HG03378 (cell line): ENCODE results near the gene N4BP3.
"Not testable (repeated sequence)": the region's sequence is repeated elsewhere in the genome, so short reads cannot be mapped to it uniquely, and the experiment has no call there.

ENCODE experiments used
- ATAC-seq: cut with Tn5 transposase; IDR thresholded peaks from one replicate; pipeline ENCODE4 v1.9.1; 2021; ENCODE audit warnings: mild to moderate bottlenecking, moderate library complexity; ENCODE audit not compliant: unreplicated experiment

N4BP3 gene, protein sequence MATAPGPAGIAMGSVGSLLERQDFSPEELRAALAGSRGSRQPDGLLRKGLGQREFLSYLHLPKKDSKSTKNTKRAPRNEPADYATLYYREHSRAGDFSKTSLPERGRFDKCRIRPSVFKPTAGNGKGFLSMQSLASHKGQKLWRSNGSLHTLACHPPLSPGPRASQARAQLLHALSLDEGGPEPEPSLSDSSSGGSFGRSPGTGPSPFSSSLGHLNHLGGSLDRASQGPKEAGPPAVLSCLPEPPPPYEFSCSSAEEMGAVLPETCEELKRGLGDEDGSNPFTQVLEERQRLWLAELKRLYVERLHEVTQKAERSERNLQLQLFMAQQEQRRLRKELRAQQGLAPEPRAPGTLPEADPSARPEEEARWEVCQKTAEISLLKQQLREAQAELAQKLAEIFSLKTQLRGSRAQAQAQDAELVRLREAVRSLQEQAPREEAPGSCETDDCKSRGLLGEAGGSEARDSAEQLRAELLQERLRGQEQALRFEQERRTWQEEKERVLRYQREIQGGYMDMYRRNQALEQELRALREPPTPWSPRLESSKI

DNA sequence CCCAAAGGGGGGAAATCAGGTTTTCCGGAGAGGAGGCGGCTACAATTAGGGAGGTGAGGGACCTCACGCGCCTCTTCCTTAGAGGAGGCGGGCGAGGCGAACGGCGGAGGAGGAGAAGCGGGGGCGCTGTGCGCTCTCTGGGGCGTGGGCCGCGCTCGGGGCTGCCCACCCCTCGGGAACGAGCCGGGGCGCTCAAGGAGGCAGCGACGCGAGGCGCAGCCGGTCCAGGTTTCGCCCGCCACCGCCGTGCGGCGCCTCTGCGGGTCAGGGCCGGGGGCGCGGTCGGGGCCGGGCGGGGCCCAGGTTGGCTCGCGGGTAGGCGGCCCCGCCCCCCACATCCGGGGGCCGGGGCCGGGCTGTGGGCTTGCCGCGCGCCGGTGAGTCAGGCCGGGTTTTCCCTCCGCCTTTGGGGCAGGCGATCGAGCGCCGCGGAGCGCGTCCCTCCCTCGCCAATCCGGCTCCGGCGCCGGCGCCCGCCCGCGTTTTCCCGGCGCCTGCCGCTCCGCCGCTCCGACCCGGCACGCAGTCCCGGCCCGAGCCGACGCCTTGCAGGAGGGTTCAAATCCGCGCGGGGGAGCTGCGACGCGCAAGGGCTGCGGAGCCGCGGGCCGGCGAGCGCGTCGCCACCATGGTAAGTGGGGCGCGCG lies at the start of gene N4BP3:
Gene N4BP3, plus strand, starts transcription at position 392 of the 647 bp plus-strand sequence. CDS start 6,052 bp downstream, outside the sequence.
- ATAC-seq = no peak

DNA sequence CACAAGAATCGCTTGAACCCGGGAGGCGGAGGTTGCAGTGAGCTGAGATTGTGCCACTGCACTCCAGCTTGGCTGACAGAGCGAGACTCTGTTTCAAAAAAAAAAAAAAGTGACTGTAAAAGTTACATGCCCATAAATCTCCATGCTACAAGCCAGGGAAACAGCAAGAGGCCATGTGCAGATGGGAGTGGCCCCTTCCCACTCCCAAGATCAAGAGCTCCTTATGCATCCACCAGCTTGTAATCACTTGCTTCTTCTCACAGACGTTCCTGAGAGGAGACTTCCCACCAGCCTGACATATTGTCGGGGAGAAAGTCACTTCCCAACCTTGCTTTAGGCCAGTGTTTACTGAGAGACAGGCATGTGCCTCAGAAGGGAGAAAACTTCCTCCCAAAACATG lies 45.6 kb upstream of the N4BP3 start:
- no peak for ATAC-seq

DNA sequence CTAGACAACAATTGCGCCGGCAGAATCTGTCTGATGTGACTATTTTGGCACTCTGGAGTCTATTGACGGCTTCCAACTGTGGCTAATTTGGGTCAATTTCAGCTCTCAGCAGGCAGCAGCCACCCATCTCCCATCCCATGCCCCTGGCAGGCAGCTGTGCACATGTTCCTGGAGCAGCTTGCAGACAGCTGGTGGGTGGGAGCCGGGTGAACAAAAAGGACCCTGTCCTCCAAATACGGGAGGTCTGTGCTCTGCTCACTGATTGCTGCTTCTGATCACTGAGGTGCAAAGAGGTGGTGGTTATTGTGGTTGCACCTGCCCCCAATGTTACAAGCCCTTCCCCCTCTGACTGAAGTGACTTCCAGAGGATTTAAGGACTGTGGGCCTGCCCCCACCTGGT lies 45.0 kb upstream of the N4BP3 start:
- ATAC-seq = no peak

DNA sequence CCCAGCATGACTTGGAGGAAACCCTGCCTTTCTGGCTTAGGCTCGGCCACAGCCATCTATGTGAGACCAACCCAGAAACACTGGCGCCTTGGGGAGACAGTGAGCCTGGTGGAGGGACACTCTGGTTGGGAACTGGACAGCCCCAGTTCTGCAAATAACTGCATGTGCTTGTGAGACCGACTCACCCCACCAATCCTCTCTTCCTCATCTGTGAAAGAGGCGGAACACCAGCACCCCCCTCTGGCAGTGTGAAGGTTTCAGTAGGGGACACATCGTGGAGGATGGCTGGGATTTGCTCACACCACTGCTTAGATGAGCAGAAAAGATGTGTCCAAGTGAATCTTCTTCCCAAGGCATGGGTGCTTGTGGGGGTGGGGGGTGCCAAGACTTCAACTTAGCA lies 43.4 kb upstream of the N4BP3 start:
- no peak for ATAC-seq

DNA sequence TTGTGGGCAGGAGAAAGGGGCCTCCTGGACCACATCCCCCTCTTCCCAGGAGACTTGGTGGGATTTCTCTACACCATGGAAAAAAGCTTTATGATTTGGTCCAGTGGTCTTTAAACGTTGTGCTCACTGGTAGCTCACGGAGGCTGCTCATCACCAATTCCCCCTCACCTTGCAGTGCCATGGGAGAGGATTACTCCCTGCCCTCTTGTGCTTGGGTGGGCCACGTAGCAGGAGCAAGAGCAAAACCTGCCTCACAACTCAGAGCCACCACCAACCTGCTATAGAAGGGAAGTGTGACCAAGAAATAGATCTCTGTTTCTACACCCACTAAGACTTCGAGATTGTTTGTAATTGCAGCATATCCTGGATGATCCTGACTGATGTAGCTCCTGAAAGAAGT lies 42.2 kb upstream of the N4BP3 start:
- no peak for ATAC-seq

DNA sequence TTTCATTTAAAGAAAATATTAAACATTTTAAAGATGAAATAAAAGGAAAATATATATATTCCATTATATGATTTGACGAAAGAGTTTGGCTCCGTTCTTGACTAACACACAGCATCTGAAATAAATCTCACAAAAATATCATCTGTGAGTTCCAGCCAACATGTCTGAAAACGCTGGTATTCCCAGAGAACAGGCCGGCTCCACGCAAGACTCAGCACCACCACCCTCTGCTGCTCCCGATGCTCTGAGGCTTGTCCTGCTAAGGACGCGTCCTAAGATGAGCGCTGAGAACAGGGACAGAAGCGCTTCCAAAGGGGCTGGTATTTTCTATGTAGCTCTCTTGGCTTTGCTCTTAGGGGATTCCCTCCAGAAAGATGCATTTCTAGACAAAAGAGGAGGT lies 40.6 kb upstream of the N4BP3 start:
- ATAC-seq = no peak

DNA sequence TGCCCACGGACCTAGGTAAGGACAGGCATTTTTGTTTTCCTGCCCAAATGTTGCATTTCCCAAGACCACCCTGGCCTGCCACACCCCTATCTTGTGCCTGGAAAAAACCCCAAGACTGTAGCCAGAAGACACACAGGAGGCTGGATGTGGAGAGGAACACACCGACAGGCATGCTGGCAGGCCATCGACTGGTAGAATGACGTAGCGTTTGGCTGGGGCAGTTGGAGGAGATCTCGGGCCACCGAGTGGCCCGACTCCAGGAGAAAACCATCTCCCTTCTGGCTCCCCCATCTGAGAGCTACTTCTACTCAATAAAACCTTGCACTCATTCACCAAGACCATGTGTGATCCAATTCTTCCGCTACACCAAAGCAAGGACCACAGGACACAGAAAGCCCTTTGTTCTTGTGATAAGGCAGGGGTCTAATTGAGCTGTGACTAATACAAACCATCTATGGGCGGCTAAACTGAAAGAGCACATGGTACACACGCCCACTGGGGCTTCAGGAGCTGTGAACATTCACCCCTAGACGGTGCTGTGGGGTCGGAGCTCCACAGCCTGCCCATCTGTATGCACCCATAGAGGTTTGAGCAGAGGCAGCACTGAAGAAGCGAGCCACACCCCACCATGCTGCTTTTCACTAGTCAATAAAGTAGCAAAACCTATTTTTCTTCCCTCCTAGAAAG lies 38.9 kb upstream of the N4BP3 start:
- ATAC-seq = peak; percentile 56

DNA sequence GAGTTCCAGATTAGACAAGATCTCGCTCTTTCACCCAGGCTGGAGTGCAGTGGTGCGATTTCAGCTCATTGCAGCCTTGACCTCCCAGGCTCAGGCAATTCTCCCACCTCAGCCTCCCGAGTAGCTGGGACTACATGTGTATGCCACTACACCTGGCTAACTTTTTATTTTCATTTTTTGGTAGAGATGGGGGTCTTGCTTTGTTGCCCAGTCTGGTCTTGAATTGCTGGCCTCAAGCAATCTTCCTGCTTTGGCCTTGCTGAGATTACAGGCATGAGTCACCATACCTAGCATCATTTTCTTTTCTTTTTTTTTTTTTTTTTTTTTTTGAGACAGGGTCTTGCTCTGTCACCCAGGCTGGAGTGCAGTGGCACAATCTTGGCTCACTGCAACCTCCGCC lies 36.4 kb upstream of the N4BP3 start:
- ATAC-seq = not testable (repeated sequence)

DNA sequence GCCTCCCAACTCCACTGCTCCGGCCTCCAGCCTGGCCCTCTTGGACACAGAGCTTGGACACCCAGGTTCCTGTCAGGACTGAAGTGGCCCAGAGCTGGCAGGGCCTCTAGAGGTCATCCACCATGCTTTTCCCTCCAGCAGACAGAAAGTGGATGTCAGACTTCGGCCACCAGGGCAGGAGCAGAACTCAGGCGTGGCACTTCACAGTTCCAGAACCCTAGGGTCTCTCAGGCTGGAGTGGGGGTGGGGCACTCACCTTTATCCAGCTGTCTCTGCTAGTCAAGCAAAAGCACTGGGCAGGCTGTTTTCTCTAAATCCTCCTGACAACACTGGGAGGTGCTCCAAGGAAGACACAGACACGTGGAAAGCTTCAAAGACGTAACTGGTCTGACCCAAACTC lies 35.6 kb upstream of the N4BP3 start:
- no peak for ATAC-seq

DNA sequence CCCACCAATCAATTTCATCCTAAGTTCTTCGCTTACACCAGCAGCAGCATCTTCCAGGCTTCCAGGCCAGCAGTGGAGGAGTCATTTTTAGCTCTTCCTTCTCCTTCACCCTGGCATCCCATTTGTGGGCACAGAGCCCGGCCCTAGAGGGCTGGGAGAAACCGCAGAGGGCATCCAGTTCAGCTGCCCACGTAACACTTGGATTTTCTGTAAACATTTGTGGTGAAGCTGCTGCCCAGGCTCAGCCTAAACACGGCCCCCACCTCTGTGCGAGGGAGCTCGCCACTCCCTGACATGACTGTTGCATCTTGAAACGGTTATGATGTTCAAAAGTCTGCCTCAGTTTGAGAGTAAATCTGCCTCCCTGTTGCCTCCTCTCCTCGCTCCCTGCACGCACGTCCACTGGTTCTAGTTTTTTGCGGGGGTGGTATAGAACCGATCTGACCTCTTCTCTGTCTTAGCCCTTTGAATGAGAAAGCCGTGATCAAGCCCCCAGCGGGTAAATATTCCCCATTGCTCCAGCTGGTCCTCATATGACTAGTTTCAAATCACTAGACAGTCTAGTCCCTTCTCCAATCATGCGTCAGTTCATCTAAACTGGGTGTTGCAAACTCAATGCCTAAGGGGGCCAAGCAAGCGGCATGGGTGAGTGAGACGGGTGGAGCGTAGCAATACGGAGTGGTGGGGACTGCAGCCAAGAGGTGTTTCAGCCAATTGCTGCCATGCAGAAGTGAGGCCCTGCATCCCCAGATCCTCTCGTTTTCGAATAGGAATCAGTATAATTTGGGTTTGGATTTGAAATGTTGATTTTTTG lies 34.9 kb upstream of the N4BP3 start:
- ATAC-seq = no peak

DNA sequence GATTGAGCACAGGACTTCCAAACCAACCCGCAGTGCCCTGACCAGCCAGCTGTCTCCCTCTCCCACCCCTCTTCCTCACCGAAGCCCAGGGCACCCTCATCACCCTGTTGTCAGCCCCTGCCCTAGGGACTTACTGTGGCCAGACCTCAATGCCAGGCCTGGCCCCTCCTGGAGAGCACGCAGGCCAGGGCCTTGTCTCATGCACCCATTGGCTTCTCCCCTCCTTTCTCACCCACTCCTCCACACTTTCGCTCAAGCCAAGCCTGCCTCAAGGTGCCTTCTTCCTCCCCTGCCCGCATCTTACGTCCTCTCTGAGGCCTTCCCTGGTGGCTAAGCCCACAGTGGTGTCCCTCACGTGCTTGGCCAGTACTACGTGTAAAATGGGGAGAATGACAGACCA lies 33.3 kb upstream of the N4BP3 start:
- ATAC-seq = no peak

DNA sequence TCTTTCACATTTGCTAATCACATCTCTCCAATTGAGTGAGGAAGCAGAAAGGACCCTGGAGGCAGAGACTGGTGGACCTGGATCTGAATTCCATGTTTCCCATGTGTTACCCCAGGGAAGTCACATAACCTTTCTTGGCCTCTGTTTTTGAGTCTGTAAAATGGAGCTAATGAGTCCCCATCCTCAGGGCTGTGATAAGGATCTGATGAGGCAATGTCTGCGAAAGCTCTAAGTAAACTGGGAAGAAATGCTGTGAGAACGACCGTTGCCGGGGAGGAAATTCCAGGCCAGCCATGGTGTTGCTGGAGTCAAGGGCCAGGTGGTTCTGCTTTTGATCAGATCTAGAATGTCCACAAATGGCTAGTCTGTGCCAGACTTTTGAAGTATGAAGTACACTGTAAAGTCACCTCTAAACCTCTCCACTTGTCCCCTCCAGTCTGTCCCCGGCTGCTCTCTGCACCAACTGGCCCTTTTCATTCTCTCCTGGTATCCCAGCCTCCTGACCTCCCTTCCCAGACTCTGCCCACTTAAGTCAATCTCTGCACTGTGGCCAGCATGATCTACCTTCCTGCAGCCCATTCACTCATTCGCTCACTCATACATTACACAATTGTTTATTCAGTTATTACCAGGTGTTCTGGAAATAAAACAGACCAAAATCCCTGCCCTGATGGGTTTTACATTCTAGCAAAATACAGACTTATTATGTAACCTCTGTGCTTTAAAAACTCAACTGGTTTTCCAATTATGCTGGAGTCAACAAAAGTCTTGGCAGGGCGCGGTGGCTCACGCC lies 32.5 kb upstream of the N4BP3 start:
- no peak for ATAC-seq

DNA sequence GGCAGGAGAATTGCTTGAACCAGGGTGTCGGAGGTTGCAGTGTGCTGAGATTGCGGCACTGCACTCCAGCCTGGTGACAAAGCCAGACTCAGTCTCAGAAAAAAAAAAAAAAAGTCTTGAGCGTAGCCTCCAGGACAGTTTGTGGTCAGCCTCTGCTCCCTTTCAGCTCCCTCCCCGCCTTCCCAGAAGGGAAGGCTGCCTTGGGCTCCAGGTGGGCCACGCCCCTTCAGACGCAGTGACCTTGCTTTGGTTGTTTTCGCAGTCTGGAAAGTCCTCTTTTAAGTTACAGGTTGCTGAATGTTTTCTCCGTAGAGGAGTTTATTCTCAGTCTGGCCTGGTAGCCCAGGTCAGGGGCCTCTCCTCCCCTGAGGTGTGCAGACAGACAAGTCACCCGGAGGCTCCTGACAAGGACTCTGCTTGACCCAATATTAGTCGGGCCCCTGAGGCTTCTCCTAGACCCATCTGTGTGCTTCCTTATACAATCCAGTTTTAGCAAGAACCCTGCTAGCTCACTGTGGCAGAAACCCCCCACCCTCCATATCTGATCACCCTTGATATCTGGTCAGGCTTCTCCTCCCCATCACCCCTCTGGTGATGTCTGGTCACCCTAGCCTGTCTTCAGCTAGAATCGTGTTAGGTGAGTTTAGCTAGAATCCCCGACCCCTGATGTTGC lies 31.6 kb upstream of the N4BP3 start:
- ATAC-seq = no peak

DNA sequence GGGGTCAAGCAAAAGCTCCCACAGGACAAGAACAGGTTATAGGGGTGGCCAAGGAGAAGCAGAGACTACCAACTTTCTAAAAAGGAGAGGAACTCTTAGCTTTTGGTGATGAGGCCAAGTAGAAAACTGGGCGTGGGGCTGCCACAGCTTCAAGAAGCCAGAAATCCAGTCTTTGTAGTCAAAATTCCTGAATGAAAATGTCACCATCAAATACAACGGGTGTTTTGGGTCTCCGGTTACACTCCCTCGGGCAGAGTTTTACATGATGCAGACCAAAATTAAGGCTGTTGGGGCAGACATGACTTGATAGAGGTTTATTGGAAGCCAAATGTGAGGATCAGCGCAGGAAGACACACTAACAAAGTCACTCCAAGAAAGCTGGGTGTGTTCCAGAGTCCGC lies 29.4 kb upstream of the N4BP3 start:
- no peak for ATAC-seq

DNA sequence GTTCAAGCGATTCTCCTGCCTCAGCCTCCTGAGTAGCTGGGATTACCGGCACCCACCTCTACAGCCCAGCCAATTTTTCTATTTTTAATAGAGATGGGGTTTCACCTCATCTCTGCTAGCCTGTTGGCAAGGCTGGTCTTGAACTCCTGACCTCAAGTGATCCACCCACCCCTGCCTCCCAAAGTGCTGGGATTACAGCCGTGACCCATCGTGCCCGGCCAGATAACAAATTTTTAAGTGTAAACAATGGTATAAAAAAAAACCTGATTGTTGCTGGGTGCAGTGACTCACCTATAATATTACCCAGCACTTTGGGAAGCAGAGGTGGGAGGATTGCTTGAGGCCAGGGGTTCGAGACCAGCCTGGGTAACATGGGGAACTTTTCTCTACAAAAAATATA lies 28.0 kb upstream of the N4BP3 start:
- ATAC-seq = no peak

DNA sequence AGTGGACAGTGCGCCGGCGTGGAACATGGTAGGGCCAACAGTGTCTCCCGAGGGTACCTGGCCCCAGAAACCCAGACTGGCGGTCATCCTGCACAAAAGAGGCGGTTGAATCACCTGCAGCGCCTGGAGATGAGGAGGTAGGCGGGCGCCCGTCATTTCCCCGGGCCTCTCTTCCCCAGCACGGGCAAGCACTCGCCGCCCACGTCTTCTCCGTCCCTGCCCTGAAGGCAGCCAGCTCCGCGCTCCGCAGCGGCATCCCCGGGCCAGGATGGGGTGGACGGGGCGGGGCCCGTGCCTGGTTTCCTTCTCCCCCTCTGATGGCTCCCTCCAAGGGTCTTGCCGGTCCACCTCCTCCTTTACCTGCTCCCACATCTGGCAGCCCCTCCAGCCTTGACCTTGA lies 27.1 kb upstream of the N4BP3 start:
- no peak for ATAC-seq

DNA sequence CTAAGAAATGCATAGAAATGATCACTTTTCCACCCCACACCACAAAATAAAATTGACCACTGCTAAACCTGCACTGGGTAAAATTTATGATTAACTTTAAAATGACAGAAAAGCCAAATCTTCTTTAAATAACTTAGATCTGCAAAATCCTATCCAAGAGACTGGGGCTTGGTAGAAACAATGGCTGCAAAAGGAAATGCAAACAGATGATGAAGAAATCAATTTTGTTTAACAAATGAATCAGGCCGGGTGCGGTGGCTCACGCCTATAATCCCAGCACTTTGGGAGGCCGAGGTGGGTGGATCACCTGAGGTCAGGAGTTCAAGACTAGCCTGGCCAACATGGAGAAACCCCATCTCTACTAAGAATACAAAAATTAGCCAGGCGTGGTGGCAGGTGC lies 26.1 kb upstream of the N4BP3 start:
- not testable (repeated sequence) for ATAC-seq

DNA sequence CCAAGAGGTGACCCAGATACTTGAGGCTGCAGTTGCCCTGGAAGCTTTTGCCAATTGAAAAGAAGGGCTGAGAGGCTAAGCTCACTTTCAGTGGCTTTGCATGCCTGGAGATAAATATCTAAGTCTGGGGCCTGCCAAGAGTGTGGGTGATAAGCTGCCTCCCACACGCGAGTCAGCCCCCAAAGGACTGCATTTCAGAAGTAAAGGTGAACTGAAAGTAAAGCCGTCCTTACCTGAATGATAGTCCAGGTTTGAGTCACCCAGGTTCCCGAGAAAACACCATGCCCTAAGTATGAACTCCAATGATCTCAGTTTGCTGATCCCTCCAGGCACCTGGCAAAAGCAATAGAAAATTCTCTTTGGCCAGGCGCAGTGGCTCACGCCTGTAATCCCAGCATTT lies 22.5 kb upstream of the N4BP3 start:
- ATAC-seq = no peak

DNA sequence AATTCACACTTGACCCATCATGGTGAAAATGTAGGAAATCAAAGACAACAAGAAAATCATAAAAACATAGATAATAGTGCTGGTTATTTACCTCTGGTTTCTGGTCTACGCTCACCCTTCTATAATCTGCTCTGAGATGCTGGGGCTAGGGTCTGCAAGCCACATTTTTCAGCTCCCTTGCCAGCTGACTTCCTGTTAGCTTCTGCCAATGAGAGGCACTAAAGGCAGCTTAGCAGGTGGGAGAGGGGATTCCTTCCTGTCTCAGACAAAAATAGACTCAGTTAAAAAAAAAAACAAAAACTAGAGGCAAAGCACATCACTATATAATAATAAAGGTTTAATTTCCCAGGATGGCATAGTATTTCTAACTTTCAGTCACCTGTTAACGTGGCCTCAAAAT lies 20.2 kb upstream of the N4BP3 start:
- ATAC-seq = no peak

DNA sequence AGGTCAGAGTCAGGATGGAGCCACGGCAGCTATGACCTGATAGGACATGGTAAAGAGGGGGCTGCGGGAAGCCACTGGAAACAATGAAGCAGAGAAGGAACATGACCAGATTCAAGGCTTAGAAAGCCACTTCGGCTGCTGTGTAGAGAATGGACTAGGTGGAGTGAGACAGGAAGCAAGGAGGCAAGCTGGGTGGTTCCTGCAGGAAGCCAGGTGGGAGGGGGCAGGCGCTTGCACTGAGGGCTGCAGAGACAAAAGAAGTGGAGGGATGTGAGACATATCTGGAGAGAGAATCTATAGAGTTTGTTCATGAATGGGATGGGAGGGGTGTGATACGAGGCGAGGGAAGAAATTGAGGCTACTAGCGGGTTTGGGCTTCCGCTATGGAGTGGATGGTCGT lies 19.0 kb upstream of the N4BP3 start:
- ATAC-seq = no peak
